ENCODE data around the gene CD79A. TPM values are rescaled to one million over a fixed set of nuclear protein-coding genes. Genes with fewer than 3 reads are reported as not detected.

The CD79A gene
- total RNA-seq, 1 experiment from 2014 or later: 0.69 TPM

- Histone ChIP-seq H3K4me2 (ENCODE audit: low read length) (no peak overlapping the region), H3K36me3 (ENCODE audit: control insufficient read depth in 1 of 2, insufficient read depth in 2 of 2, low read length in 2 of 2) (no peaks in the 10 kb centered on the region), H3K4me1 (ENCODE audit: control insufficient read depth in 1 of 2, insufficient read depth in 2 of 2, low read length in 2 of 2) (no peaks in the 10 kb centered on the region), H3K27me3 (ENCODE audit: insufficient read depth, low read length) (no peaks in the 10 kb centered on the region; the same call in 1 of the 2 replicates), H3K9me2 (ENCODE audit: insufficient read depth) (no peaks in the 10 kb centered on the region), H3K4me3 (replicated peaks in 1 of 2; ENCODE audit: low read depth in 1 of 2, low read length in 2 of 2) (no peak overlapping the region), H2AFZ (ENCODE audit: low read depth, low read length, poor library complexity, severe bottlenecking) (no peak overlapping the region), H3K9me3 (ENCODE audit: control insufficient read depth in 1 of 2, insufficient read depth in 1 of 2, low read depth in 1 of 2, low read length in 2 of 2) (no peaks in the 10 kb centered on the region), H3K79me2 (ENCODE audit: insufficient read depth, low read length) (no peaks in the 10 kb centered on the region), H4K20me1 (ENCODE audit: insufficient read depth) (no peaks in the 10 kb centered on the region), H3K27ac (ENCODE audit: low read depth, low read length) (no peak overlapping the region), H3K9ac (ENCODE audit: low read length) (no peak overlapping the region)
- TF ChIP-seq TCF7L2 (IDR thresholded peaks at IDR 0.05; ENCODE audit: borderline replicate concordance, extremely low read depth, insufficient read depth, insufficient read length) (no peak), EZH2phosphoT487 (IDR thresholded peaks at IDR 0.05; ENCODE audit: borderline replicate concordance) (no peak), JUND (IDR thresholded peaks at IDR 0.05) (no peak), SP1 (IDR thresholded peaks at IDR 0.05; ENCODE audit: low read depth) (no peak), RAD21 (IDR thresholded peaks at IDR 0.05; ENCODE audit: low read depth) (no peak), EZH2 (IDR thresholded peaks at IDR 0.05) (no peak), ZFX (IDR thresholded peaks at IDR 0.05) (no peak), CBX3 (IDR thresholded peaks at IDR 0.05; ENCODE audit: low read depth) (no peak), SRF (IDR thresholded peaks at IDR 0.05; ENCODE audit: low read depth) (no peak), EGR1 (IDR thresholded peaks at IDR 0.05; ENCODE audit: low read depth) (no peak), FOSL1 (IDR thresholded peaks at IDR 0.05; ENCODE audit: low read depth) (no peak), SIN3A (IDR thresholded peaks at IDR 0.05; ENCODE audit: low read depth) (no peak), ZNF274 (IDR thresholded peaks at IDR 0.05; ENCODE audit: low read depth, low read length) (no peak)
- TF ChIP-seq, protein P1, sequence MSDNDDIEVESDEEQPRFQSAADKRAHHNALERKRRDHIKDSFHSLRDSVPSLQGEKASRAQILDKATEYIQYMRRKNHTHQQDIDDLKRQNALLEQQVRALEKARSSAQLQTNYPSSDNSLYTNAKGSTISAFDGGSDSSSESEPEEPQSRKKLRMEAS (IDR thresholded peaks at IDR 0.05): no peak
- TF ChIP-seq, protein P2, sequence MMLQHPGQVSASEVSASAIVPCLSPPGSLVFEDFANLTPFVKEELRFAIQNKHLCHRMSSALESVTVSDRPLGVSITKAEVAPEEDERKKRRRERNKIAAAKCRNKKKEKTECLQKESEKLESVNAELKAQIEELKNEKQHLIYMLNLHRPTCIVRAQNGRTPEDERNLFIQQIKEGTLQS (IDR thresholded peaks at IDR 0.05): no peak
- POLR2A ChIA-PET: no interaction called here
- intact Hi-C loops (cut with micrococcal nuclease): no loop called here
- no peak for ATAC-seq
- CTCF ChIA-PET: no interaction called here
- no TSS peak for BruUV-seq (replicated peaks)
- no peak for DNase-seq (ENCODE audit: low read depth, low spot score)
- RAD21 ChIA-PET (ENCODE audit: low non-redundant PET in 1 of 2, low total read pairs in 2 of 2, uncharacterized antibody in 2 of 2, unreplicated experiment in 2 of 2): no interaction called here
Observed at GRCh38 chr19:41918095-41918494, 41.0 kb downstream of the CD79A start.

Measured in HCT116 (cell line).